ENCODE results near the gene SIAH2.

GRCh38 chr3:150743508-150743907 lies 19.5 kb downstream of the SIAH2 start:
- TF ChIP-seq EZH2phosphoT487 (IDR thresholded peaks at IDR 0.05; ENCODE audit: borderline replicate concordance, low read depth, low read length) (no peak), CTCF (conservative IDR thresholded peaks at IDR 0.05; ENCODE audit: low read length) (no peak)

Measured in OCI-LY7 (cell line).